ENCODE measurements around the gene SLX4IP.

The SLX4IP gene

GRCh38 chr20:10466325-10466724 lies 31.2 kb downstream of the SLX4IP start:
- TF ChIP-seq, protein P1, sequence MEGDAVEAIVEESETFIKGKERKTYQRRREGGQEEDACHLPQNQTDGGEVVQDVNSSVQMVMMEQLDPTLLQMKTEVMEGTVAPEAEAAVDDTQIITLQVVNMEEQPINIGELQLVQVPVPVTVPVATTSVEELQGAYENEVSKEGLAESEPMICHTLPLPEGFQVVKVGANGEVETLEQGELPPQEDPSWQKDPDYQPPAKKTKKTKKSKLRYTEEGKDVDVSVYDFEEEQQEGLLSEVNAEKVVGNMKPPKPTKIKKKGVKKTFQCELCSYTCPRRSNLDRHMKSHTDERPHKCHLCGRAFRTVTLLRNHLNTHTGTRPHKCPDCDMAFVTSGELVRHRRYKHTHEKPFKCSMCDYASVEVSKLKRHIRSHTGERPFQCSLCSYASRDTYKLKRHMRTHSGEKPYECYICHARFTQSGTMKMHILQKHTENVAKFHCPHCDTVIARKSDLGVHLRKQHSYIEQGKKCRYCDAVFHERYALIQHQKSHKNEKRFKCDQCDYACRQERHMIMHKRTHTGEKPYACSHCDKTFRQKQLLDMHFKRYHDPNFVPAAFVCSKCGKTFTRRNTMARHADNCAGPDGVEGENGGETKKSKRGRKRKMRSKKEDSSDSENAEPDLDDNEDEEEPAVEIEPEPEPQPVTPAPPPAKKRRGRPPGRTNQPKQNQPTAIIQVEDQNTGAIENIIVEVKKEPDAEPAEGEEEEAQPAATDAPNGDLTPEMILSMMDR (IDR thresholded peaks at IDR 0.05; ENCODE audit: insufficient read depth, low read depth, low read length, missing control alignments): no peak
- DNase-seq (ENCODE audit: low read depth): no peak
- no peak overlapping the region for H3K4me3 ChIP-seq (ENCODE audit: low read length)

DNA sequence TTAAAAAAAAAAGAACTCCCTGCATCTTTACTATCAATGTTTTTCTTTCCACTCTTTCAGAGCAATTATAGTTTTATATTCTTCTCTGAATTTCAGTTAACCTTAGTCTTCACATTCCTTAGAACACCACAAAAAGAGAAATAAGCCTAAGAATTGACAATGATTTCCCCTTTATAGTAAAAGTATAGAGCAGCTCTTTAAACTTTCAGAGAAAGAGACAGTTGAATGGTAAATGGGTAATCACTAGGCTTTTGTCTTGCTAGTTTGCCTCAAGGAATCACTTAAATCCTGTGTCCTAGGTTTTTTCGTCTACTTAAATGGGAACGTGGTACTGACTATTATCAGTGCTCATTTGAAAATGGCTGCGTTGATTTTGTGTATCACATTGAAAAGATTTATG lies 31.8 kb downstream of the SLX4IP start:
- TF ChIP-seq, protein P1 (IDR thresholded peaks at IDR 0.05; ENCODE audit: insufficient read depth, low read depth, low read length, missing control alignments): no peak
- DNase-seq (ENCODE audit: low read depth): no peak
- H3K4me3 ChIP-seq (ENCODE audit: low read length): no peak overlapping the region

DNA sequence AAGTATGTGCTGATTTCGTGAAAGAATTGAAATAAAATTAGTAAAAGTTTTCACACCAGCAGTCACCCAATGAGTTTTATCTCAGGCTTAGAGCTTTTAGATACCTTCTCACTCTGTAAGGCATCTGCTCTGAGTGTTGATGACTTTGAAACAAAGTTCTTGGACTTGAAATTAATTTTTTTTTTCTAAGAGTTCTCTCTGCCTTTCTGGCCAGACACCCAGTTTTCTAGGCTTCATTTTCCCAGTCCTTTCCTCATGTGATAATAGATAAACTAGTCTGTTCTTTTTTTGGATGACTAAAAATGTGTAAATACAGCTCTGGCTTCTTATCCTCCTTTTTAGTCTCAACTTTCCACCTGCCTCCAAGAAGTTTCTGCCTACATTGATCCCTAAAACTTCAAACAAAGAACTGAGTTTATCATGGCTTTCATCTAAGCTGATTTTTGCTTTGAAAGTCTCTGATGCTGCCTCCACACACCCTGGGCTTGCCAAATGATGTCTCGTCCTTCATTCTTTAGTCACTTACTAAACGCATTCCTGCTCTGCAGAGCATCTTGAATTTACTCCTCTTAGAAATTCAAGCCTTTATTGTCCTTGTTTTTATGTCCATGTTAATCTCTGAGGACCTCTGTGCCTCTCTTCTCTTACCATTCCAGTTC lies 32.7 kb downstream of the SLX4IP start:
- TF ChIP-seq, protein P1 (IDR thresholded peaks at IDR 0.05; ENCODE audit: insufficient read depth, low read depth, low read length, missing control alignments): no peak
- no peak overlapping the region for H3K4me3 ChIP-seq (ENCODE audit: low read length)
- DNase-seq (ENCODE audit: low read depth): no peak

- DNase-seq (ENCODE audit: low read depth): no peak
- TF ChIP-seq, protein P1 (IDR thresholded peaks at IDR 0.05; ENCODE audit: insufficient read depth, low read depth, low read length, missing control alignments): no peak
- H3K4me3 ChIP-seq (ENCODE audit: low read length): no peak overlapping the region
Observed at GRCh38 chr20:10468340-10468845, 33.3 kb downstream of the SLX4IP start.

DNA sequence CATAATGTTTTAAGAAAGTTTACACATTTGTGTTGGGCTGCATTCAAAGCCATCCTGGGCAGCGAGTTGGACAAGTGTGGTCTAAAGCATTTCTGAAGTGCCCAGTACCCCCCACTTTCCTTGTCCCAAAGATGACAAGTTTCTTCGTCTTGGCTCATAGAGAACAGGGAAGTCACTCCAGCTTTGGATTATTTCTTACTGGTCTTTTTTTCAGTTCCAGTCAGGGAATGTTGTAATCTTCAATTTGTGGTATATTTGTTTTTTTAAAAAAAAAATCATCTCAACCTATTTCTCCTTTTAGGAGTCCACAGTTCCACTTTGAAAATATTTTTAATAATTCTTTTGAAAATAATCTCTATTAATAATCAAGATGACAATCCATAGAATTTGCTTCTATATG lies 34.0 kb downstream of the SLX4IP start:
- TF ChIP-seq, protein P1 (IDR thresholded peaks at IDR 0.05; ENCODE audit: insufficient read depth, low read depth, low read length, missing control alignments): no peak
- no peak overlapping the region for H3K4me3 ChIP-seq (ENCODE audit: low read length)
- no peak for DNase-seq (ENCODE audit: low read depth)

GRCh38 chr20:10469599-10469998 lies 34.5 kb downstream of the SLX4IP start:
- TF ChIP-seq, protein P1 (IDR thresholded peaks at IDR 0.05; ENCODE audit: insufficient read depth, low read depth, low read length, missing control alignments): peak; percentile 67
- H3K4me3 ChIP-seq (ENCODE audit: low read length): no peak overlapping the region
- peak; percentile 82 for DNase-seq (ENCODE audit: low read depth)

DNA sequence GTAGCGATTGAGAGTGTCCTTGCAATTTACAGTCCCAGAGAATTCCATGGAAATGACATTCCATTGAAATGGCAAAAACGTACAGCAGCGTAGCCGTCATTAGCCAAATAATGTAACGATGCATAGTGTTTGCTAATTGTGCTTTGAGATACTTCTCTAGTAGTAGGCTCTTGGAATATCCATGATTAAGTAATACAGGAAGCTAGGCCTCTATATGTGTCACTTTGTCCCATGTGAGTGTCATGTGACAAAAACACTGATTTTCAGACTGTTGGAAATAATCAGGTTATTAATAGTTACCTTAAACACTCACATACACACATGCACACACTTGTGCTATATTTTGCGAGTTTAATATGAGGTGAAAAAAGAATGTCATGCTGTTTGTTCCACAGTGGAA lies 35.2 kb downstream of the SLX4IP start:
- TF ChIP-seq, protein P1 (IDR thresholded peaks at IDR 0.05; ENCODE audit: insufficient read depth, low read depth, low read length, missing control alignments): no peak
- no peak overlapping the region for H3K4me3 ChIP-seq (ENCODE audit: low read length)
- DNase-seq (ENCODE audit: low read depth): no peak
